ENCODE results near the gene CMIP.

- TF ChIP-seq, protein P1, sequence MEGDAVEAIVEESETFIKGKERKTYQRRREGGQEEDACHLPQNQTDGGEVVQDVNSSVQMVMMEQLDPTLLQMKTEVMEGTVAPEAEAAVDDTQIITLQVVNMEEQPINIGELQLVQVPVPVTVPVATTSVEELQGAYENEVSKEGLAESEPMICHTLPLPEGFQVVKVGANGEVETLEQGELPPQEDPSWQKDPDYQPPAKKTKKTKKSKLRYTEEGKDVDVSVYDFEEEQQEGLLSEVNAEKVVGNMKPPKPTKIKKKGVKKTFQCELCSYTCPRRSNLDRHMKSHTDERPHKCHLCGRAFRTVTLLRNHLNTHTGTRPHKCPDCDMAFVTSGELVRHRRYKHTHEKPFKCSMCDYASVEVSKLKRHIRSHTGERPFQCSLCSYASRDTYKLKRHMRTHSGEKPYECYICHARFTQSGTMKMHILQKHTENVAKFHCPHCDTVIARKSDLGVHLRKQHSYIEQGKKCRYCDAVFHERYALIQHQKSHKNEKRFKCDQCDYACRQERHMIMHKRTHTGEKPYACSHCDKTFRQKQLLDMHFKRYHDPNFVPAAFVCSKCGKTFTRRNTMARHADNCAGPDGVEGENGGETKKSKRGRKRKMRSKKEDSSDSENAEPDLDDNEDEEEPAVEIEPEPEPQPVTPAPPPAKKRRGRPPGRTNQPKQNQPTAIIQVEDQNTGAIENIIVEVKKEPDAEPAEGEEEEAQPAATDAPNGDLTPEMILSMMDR (IDR thresholded peaks at IDR 0.05; ENCODE audit: insufficient read depth, low read length, poor library complexity, severe bottlenecking) = no peak
- TF ChIP-seq EZH2phosphoT487 (conservative IDR thresholded peaks at IDR 0.05; ENCODE audit: low read length) = no peak
These were observed 18.1 kb downstream of the CMIP start for GRCh38 chr16:81462683-81463082.
